Activated CD4-positive, alpha-beta T cell treated with anti-CD3 and anti-CD28 coated beads for 4 hours (primary cell): ENCODE data around the gene ALG11.
"Not testable (repeated sequence)": the region's sequence is repeated elsewhere in the genome, so short reads cannot be mapped to it uniquely, and the experiment has no call there.

ENCODE experiments used
- DNase-seq, 2 donors: peaks; one replicate each; pipeline ENCODE4 v3.0.0-alpha.2; 2020

Gene ALG11

DNA sequence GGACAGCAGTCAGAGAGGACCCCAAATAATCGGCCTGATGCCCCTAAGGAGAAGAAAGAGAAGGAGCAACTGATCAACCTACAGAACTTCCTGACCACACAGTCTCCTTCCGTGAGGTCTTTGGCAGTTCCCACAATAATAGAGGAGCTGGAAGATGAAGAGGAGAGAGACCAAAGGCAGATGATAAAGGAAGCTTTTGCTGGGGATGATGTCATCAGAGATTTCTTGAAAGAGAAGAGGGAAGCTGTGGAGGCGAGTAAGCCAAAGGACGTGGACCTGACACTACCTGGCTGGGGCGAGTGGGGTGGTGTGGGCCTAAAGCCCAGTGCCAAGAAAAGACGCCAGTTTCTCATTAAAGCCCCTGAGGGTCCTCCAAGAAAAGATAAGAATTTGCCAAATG lies 18.2 kb downstream of the ALG11 start:
- DNase-seq: not testable (repeated sequence)

DNA sequence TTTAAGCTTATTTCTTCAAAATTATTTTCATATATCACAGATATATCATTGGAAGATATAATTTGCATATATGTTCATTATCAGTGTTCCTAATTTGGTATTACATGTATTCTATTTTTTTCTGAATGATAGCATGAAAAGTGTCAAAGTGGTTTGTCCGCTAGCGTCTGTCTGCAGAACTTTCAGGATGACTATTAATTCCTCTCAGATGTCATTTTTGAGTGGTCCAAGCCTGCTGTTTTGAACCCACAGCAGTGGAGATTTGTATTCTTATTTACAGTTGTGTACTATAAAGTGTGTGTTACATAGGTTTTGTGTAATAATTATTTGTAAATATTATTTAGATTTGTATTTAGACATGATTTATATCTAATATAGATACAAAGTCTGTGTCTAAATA lies 20.8 kb downstream of the ALG11 start:
- DNase-seq: no peak

DNA sequence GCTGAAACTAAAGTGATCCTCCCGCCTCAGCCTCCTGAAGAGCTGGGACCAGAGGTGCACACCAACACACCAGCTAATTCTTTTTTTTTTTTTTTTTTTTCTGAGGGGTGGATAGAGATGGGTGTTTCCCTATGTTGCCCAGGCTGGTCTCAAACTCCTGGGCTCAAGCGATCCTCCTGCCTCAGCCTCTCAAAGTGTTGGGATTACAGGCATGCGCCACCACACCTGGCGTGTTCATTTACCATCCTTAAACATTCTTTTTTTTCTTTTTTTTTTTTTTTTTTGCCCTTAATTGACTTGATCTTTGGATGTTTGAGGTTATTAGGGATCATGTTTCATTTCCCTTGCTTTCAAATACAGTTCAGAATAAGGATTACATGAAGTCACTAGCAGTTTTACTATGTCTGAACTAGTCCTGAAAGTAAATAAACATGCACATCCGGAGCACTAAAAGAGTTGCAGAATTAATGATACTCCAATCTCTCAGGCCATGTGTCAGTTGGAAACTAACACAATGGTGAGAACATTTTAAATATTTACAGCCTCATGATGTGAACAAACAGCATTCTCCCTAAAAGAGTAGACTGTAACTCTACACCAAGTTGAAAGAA lies 22.5 kb downstream of the ALG11 start:
- no peak for DNase-seq

- no peak for DNase-seq
These were observed 23.8 kb downstream of the ALG11 start for GRCh38 chr13:52036037-52036436.

DNA sequence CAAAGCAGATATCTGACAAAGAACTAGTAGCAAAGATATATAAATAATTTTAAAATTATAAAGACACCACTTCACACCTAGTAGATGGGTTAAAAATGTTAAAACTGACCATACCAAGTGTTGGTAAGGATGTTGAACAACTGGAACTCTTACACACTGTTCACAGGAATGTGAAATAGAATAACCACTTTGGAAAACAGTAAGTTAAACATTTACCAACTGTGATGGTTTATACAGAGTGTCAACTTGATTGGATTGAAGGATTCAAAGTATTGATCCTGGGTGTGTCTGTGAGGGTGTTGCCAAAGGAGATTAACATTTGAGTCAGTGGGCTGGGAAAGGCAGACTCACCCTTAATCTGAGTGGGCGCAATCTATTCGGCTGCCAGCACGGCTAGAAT lies 31.5 kb downstream of the ALG11 start:
- DNase-seq: no peak

- no peak for DNase-seq
These were observed 35.3 kb downstream of the ALG11 start for GRCh38 chr13:52047463-52047862.

DNA sequence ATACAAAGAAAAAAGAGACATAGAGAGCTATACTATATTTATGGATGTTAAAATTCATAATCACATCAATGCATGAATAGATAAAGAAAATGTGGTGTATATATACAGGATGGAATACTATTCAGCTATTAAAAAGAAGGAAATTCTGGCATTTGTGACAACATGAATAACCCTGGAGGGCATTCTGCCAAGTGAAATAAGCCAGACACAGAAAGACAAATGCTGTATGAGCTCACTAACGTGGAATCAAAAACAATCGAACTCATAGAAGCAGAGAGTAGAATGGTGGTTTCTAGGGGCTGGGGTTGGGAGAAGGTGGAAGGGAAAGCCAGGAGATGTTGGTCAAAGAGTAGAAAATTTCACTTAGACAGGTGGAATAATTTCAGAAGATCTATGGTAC lies 36.3 kb downstream of the ALG11 start:
- DNase-seq: no peak

GRCh38 chr13:52051400-52051799 lies 39.2 kb downstream of the ALG11 start:
- no peak for DNase-seq

DNA sequence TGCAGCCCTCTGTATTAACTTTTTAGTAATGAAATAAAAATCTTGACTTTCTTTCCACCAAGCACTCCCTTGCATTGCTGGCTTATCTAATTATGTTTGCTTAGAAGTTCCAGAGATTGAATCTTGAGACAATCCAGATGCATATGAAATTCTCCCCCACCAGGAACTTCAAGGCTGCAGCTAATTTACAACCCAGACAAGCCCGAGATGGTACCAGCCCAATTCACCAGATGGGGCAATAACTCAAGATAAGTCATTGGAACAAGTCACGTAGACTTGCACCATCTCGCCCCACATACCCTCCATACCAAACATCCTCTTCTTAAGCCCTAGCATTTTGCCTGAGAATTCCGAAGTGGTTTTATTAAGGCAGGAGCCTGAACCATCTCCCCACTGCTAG lies 41.3 kb downstream of the ALG11 start:
- DNase-seq: no peak

- DNase-seq: not testable (repeated sequence)
These were observed 48.9 kb downstream of the ALG11 start for GRCh38 chr13:52061064-52061463.

DNA sequence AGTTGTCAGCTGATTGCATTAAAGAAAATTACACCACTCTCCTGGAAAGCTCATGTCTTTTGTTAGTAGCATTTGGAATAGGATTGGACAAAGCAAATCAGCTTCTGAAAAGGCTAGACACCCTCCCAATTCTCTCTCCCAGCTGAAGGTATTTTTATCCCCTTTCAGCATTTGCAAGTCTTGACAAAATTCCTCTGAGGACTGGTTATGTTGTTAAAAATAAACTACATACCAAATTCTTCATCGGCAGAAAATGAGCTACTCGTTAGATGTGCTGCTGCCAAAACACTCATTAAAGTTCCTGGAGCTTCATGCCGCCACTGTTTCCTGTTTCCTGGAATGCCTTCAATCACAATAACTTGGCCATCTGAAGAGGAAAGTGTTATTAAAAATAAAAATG lies 49.4 kb downstream of the ALG11 start:
- DNase-seq: no peak

- DNase-seq: no peak
These were observed 55.0 kb downstream of the ALG11 start for GRCh38 chr13:52067237-52067636.

DNA sequence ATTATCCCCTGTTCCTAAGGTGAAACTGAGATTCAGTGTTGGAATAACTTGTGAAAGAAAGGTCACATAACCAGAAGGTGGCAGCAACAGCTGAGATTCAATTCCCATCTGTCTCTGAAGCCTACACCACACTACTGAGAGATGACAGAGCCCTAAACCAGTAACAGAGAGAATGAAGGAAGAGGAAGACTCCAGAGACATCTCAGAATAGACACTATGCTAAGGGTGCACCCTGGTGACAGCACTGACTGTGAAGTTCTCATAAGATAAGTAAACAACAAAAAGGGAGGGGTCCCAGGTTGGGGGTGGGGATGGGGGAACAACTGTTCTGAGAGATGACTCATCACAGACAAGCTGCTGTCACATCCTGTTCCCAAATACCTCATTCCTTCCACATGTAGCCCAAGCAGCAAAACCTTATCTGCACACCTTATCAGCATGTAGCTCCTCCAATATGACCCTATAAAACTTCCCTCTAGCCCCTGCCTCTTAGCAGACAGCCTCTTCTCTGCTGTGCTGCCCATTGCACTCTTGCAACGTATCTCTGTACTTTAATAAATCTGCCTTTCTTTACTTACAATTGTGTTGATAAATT lies 58.8 kb downstream of the ALG11 start:
- peak; percentile 4 to 20 for DNase-seq
